SW480 (cell line): ENCODE measurements around the gene DIS3L2.
"Not testable (repeated sequence)": the region's sequence is repeated elsewhere in the genome, so short reads cannot be mapped to it uniquely, and the experiment has no call there.

Experiments used
- DNase-seq: peaks from one replicate; pipeline ENCODE4 v3.0.0-alpha.2; 2016; ENCODE audit warnings: low spot score

Gene DIS3L2

DNA sequence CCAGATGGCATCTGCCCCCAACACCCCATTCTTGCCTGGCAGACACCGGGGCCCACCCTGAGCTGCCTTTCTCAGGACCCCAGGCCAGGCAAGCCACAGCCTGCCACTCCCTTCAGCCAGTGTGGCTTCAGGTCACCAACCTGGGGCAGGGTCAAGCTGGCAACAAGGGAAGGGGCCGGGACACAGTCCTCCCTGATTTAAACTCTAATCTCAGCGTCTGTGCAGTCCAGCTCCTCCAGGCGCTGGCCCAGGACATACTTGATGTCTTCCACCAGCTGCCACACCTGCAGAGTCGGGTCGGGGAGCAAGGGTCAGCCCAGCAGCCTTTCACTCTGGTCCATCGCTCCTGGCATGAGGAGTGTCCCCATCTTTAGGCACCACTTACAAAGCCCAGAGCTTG is 388.0 kb downstream of the DIS3L2 start:
- no peak for DNase-seq

DNA sequence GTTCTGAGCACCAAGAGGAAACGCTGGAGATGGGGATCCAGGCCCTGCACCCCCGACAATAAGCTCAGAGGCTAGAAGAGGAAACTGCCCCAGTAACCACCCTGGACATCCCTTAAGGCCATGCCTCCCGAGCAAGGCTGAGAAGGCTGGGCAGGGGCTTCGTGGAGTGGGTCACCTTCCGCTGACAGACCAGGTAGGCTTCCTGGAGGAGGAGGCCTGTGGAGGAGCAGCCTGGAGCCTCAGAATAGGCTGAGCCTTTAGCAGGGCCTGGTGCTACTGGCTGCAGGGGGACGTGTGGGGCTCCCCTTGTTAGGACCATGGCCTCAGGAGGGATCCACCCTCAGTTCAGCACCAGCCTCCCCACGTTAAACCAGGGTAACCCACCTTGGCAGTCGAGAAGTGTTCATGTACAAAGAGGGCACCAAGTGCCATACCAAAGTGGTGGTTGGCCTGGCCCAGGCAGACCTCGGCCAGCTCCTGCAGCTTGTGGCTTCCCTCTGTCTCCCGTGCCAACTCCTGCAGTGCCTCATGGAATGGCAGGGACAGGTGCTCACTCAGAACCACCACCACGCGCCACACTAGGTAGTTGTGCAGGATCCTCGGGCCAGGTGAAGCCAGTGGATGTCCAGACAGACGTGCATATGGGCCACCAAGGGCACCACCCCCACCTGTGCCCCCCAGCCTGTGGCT is 388.6 kb downstream of the DIS3L2 start:
- DNase-seq: no peak

- DNase-seq: no peak
These were observed 389.5 kb downstream of the DIS3L2 start for GRCh38 chr2:232350804-232351685.

DNA sequence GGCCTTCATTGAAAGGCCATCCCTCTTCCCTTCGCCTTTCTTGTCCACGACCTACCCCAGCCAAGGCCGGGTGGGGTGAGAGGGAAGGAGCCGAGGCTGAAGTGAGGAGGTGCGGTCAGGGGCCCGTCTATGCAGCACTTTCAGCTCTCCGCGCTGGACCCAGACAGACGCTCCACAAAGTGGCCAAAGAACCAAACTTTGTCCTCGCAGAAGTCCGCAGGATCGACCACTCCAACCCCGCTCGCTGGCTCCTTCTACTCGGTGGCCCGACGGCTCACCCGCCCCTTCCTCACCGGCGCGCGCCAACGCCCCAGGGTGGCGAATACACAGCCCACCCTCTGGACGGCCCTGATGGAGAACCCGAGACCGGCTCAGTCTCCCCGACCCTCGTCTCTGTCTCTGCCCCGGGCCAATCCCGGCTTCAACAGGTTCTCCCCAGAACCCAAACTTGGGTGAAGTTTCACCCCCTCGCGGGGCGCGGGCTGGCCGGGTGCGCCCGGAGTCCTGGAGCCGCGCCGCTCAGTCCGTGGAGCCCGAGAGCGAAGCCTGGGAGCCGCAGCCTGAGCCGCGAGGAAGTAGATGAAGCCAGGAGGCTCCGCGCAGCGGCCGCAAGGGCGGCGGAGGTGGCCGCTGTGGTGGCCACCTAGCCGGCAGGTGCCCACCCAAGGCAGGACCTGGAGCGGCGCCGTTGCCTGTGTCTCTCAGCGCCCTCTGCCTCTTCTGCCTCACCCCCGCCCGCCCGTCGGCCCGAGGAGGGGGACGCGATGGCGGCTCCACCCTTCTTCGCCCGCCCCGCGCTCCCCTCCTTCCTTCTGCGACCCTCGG is 390.4 kb downstream of the DIS3L2 start:
- DNase-seq: no peak

GRCh38 chr2:232352511-232353091 is 391.1 kb downstream of the DIS3L2 start:
- DNase-seq: no peak

- DNase-seq: no peak
These were observed 391.6 kb downstream of the DIS3L2 start for GRCh38 chr2:232353096-232353495.

GRCh38 chr2:232353660-232354059 is 392.1 kb downstream of the DIS3L2 start:
- DNase-seq: no peak

DNA sequence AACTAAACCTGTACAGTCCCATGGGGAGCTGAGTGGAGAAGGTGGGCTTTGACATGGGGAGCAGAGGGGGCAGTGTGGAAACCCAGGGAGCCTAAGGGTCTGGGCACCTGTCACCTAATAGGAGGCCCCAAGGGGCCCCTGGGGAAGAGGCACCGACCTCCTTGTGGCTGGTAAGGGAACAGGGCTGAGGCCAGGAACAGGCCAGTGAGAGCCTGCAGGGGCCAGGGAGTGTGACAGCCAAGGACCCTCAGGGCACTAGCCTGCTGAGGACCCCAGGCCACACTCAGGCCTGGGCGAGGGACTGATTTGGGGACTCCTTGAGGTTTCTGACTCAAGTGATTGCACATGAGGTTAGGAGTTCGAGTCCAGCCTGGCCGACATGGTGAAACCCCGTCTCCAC is 392.6 kb downstream of the DIS3L2 start:
- no peak for DNase-seq

- DNase-seq: no peak
These were observed 400.1 kb downstream of the DIS3L2 start for GRCh38 chr2:232361646-232362045.

DNA sequence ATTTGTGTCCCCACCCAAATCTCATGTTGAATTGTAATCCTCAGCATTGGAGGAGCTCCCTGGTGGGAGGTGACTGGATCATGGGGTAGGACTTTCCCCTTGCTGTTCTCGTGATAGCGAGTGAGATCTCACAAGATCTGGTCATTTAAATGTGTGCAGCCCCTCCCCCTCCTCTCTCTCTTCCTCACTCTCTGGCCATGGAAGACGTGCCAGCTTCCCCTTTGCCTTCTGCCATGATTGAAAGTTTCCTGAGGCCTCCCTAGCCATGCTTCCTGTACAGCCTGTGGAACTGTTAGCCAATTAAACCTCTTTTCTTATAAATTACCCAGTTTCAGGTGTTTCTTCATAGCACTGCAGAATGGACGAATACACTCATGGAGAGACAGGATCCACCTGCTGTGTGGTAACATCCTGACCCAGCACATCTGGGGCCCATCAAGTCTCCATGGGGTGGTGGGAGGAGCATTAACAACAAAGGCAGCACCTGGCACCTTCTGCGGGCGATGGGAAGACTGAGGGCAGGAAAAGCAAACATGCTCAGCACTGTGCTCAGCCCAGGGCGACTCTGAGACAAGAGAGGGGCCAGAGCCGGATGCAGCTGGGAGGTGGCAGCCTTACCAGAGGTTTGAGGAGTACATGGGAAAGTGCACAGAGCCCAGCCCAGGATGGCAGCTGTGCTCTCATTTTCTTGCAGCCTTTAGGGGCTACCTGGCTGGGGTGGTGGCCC is 400.8 kb downstream of the DIS3L2 start:
- DNase-seq: no peak

- DNase-seq: not testable (repeated sequence)
These were observed 401.7 kb downstream of the DIS3L2 start for GRCh38 chr2:232363064-232363783.

- no peak for DNase-seq
These were observed 402.5 kb downstream of the DIS3L2 start for GRCh38 chr2:232363784-232364615.

DNA sequence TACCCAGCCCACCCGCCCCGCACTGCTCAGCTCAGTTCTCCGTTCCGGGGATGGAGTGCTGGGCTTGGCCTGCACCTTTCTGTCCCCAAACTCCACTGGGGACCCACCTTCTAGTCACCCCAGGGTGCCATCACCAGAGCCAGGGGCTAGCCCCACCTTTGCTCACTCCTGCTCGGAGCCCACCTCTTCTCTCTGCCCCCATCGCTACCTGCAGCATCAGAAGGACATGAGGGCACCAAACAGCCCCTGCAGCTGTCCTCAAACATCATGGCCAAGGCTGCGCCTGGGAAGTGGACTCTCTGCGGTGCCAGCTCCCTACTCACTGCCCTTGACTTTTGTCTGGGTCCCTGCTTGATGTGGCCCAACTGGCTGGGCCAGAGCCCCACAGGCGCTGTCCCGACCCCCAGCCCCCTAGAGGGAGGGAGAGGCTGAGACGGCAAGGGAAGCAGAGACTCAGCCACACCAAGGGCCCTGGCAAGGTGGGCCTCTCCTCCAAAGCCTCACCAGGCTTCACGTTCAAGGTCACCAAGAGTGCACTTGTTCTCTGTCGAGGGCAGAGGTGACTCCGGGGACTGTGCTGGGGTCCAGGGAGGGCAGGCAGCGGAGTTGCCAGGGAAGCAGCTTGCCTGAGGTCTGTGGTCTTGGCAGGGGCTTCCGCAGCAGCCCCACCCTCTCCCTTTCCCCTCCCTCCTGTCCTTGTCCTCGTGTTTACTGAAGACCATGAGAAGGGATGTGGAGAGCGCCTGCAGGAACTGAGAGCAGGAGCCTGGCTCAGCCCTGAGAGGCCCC is 403.5 kb downstream of the DIS3L2 start:
- DNase-seq: not testable (repeated sequence)

GRCh38 chr2:232365621-232366321 is 404.3 kb downstream of the DIS3L2 start:
- DNase-seq: peak; percentile 37

GRCh38 chr2:232366461-232366860 is 404.9 kb downstream of the DIS3L2 start:
- not testable (repeated sequence) for DNase-seq

DNA sequence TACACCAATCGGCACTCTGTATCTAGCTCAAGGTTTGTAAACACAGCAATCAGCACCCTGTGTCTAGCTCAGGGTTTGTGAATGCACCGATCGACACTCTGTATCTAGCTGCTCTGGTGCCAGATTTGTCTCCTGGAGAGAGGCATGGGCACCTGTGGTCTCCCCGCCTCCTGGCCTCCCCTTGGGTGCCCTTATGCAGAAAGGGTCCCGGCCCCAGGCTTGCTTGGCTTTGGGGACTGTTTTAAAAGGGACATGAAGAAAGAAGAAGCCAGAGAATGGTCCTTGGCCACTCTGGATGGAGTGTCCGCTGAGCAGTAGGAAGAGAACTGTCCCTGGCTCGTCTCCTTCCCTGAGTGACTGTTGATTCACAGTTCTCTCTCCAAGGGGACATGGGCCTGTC is 405.5 kb downstream of the DIS3L2 start:
- DNase-seq: no peak

DNA sequence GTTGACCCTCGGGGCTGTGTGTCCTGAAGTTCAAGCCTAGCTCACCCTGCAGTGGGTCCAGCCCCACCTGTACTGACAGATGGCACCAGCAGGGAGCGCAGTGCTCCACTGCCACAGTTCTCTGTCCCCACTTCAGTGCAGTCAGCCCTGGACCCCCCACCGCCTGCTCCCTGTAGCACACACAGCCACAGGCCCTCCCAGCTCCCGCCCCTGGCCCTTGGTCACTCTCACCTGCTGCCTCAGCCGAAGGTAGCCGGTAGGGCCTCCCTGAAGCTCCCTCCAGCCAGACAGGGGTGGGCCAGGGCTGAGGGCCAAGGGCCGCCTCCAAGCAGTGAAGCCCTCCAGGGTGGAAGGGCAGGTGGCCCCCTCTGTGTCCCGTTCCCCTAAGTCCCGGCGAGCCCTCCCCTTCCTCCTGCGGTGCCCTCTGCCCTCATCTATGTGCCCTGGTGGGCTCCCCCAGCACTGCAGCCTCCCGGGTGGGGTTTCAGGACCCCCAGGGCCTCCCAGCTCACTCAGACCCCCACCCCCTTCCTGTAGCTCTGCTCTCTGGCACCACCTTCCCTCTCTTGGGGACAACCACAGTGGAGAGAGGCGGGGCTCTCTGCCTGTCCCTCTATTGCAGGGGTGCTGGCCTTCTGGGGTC is 406.2 kb downstream of the DIS3L2 start:
- no peak for DNase-seq

- DNase-seq: no peak
These were observed 406.8 kb downstream of the DIS3L2 start for GRCh38 chr2:232368311-232368731.
